Measurements from ENCODE around the gene RHBDL1.

GRCh38 chr16:657487-657886, 18.0 kb upstream of the RHBDL1 start:
- TF ChIP-seq CTCF (IDR thresholded peaks at IDR 0.05; ENCODE audit: extremely low read depth in 1 of 2, insufficient read depth in 1 of 2, low read depth in 1 of 2, low read length in 2 of 2) (no peak), FOS (IDR thresholded peaks at IDR 0.05; ENCODE audit: borderline replicate concordance, insufficient read depth, low read length) (no peak), POLR2A (IDR thresholded peaks at IDR 0.05; ENCODE audit: low read depth, low read length) (no peak)

Data from endothelial cell of umbilical vein (primary cell).